ENCODE measurements around the gene FKBP7.
"Not testable (repeated sequence)": the region's sequence is repeated elsewhere in the genome, so short reads cannot be mapped to it uniquely, and the experiment has no call there.

Gene FKBP7

DNA sequence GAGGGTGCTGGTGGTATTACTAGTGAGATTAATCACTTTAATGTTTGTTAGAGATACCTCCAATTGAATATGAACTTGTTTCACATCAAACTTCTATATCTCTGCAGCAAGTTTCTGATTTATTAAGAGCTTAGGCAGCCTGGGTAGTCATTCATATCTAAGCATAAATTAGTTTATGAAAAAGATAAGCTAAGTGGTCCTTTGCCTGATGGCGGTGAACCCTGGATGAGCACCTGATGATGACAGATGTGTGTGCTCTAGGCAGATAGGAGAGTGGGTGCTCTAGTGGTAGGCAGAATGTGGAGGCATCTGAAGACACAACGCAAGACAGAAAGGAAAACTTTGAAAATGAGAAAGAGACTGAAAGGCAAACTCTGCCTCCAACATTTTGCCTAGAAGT lies 5.0 kb downstream of the FKBP7 start:
- no peak overlapping the region for H3K4me3 ChIP-seq (ENCODE audit: control insufficient read depth, low read depth, low read length)
- no peak for DNase-seq (ENCODE audit: low read depth)
- TF ChIP-seq, protein P1, sequence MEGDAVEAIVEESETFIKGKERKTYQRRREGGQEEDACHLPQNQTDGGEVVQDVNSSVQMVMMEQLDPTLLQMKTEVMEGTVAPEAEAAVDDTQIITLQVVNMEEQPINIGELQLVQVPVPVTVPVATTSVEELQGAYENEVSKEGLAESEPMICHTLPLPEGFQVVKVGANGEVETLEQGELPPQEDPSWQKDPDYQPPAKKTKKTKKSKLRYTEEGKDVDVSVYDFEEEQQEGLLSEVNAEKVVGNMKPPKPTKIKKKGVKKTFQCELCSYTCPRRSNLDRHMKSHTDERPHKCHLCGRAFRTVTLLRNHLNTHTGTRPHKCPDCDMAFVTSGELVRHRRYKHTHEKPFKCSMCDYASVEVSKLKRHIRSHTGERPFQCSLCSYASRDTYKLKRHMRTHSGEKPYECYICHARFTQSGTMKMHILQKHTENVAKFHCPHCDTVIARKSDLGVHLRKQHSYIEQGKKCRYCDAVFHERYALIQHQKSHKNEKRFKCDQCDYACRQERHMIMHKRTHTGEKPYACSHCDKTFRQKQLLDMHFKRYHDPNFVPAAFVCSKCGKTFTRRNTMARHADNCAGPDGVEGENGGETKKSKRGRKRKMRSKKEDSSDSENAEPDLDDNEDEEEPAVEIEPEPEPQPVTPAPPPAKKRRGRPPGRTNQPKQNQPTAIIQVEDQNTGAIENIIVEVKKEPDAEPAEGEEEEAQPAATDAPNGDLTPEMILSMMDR (conservative IDR thresholded peaks at IDR 0.05; ENCODE audit: control insufficient read depth, insufficient read depth, low read depth, low read length) = no peak

DNA sequence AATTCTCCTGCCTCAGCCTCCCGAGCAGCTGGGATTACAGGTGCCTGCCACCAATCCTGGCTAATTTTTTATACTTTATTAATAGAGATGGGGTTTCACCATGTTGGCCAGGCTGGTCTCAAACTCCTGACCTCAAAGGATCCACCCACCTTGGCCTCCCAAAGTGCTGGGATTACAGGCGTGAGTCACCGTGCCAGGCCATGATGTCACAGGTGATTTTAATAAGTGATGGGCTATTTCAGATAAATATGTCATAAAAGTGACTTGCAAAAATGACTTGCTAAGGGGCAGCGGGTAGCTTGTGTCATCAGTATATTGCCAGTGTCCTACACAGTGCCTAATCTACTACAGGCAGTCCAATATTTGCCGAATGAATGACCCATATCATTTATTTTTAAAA lies 7.1 kb downstream of the FKBP7 start:
- DNase-seq (ENCODE audit: low read depth) = peak; percentile 15
- H3K4me3 ChIP-seq (ENCODE audit: control insufficient read depth, low read depth, low read length) = not testable (repeated sequence)

DNA sequence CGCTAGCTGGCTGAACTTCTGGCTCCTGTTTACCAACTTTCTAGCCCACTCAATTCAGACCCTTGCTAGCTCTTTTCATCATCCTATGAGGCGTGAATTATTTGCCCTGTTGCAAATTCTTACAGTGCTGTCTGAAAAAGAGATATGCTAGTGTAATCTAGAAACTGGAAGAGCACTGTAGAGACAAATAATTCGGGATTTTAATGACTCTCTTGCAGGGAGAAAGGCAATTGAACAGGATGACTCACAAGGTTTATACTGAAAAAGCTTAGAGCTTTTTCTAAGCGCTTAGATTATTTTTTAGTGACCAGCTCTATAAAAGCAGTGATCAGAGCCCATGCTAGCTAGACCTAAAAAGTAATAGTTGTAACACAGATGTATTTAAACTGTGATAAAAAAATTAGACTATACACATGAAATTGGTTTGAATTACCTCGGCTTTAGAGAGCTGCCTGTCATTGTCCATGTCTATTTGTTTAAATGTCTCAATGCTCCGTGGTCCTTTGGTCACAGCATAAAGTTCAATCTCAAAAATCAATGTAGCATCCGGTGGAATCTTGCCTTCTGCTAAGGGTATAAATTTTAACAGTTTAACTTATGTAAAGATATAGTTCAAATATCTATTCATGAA lies 9.1 kb downstream of the FKBP7 start:
- no peak overlapping the region for H3K4me3 ChIP-seq (ENCODE audit: control insufficient read depth, low read depth, low read length)
- no peak for DNase-seq (ENCODE audit: low read depth)
- TF ChIP-seq, protein P1 (conservative IDR thresholded peaks at IDR 0.05; ENCODE audit: control insufficient read depth, insufficient read depth, low read depth, low read length) = no peak

DNA sequence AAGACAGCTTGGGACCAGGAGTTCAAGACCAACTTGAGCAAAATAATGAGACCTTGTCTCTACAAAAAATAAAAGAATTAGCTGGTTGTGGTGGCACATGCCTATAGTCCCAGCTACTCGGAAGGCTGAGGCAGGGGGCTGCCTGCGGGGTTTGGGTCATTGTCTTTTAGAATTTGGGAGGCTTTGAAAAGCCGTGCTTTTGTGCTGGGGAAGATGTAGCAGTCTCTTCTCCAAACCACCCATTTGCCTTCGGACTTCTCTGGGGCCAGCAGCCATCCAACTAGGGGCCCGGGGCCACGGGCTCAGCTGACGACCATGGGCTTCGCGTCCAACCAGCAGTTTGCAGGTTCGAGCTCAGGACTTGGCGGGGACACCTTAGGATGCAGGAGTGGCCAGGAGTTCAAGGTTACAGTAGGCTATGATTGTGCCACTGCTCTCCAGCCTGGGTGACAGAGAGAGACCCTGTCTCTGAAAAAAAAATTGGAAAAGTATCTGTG lies 21.0 kb downstream of the FKBP7 start:
- no peak overlapping the region for H3K4me3 ChIP-seq (ENCODE audit: control insufficient read depth, low read depth, low read length)
- TF ChIP-seq, protein P1 (conservative IDR thresholded peaks at IDR 0.05; ENCODE audit: control insufficient read depth, insufficient read depth, low read depth, low read length) = no peak
- no peak for DNase-seq (ENCODE audit: low read depth)

DNA sequence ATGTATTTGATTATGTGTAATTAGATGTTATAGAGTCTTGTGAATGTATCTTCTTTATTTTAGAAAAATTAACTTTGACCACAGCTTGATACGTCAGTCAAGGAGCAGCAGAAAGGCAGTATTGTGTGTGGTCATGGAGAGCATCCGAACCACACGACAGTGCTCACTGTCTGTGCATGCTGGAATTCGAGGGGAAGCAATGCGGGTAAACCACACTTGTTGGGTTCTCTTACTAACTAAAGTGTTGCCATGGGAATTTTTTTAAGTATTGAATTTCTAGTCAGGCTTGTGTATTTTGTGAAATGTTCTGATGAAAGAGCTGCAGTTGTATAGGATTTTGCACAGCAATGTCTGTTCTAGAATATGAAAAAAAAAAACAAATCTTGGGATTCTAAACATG lies 22.5 kb downstream of the FKBP7 start:
- TF ChIP-seq, protein P1 (conservative IDR thresholded peaks at IDR 0.05; ENCODE audit: control insufficient read depth, insufficient read depth, low read depth, low read length) = no peak
- H3K4me3 ChIP-seq (ENCODE audit: control insufficient read depth, low read depth, low read length) = no peak overlapping the region
- no peak for DNase-seq (ENCODE audit: low read depth)

DNA sequence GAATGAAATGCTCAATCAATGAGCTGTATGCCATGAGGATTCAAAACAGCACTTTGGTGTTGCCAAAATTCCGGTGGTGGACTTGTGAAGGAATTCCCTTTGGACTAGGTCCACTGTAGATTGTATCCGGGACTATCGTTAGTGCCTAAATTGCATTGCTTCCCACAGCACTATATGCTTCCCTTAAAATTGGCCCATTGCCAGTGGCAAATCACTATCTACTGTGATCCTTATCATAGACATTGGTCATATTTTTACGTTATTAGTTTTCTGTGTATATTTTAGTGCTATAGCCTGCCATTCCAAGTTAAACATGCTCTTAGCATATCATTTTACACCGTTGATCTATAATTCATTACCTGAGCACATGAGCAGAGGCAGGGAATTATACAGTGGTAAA lies 25.5 kb downstream of the FKBP7 start:
- TF ChIP-seq, protein P1 (conservative IDR thresholded peaks at IDR 0.05; ENCODE audit: control insufficient read depth, insufficient read depth, low read depth, low read length) = no peak
- H3K4me3 ChIP-seq (ENCODE audit: control insufficient read depth, low read depth, low read length) = no peak overlapping the region
- no peak for DNase-seq (ENCODE audit: low read depth)

DNA sequence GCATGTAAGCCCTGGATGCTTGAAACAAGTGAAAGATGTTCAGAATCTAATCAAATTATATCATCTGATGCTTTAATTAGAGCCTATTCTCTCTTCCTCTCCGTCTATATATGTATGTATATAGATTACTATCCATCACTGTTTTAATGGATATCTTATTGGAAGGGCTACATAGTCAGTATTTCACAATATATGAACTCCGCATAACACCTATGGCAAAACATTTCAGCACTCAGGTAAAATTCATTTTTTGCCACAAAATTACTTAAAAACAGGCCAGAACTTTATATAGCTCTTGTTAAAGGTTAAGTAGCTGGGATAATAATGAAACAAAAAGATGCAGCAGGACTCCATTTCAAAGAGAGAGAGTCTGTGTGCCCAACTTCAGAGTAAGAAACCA lies 26.1 kb downstream of the FKBP7 start:
- no peak for DNase-seq (ENCODE audit: low read depth)
- TF ChIP-seq, protein P1 (conservative IDR thresholded peaks at IDR 0.05; ENCODE audit: control insufficient read depth, insufficient read depth, low read depth, low read length) = no peak
- no peak overlapping the region for H3K4me3 ChIP-seq (ENCODE audit: control insufficient read depth, low read depth, low read length)
